GM12878 (cell line): ENCODE results near the gene PRRX2. TPM values are rescaled to one million over a fixed set of nuclear protein-coding genes. Genes with fewer than 3 reads are reported as not detected.

Source experiments
- ATAC-seq: fragments of 200-7000 bp; cut with Tn5 transposase; 3 replicates; pipeline ENCODE4 v1.9.1; 2020; ENCODE audit warnings: mild to moderate bottlenecking, moderate library complexity
- BruUV-seq: library from RNA; stranded (reverse); fragments of 400-500 nt; replicated peaks from 2 replicates; lab custom pipeline; 2021; lab: Mats Ljungman, UMichigan
- CTCF ChIA-PET: fragments of 300-600 bp; sonication (Branson Sonifier 250); formaldehyde crosslinking; extraction: SDS; loops from one replicate; lab custom pipeline; 2021; ENCODE audit warnings: inconsistent platforms; lab: Yijun Ruan, JAX
- POLR2A ChIA-PET: fragments of 350-600 bp; formaldehyde crosslinking; extraction: SDS; loops from one replicate; lab custom pipeline; 2021; ENCODE audit warnings: inconsistent platforms; lab: Charles Lee
- RAD21 ChIA-PET: fragments of 300-600 bp; sonication (Branson Sonifier 250); formaldehyde crosslinking; loops from one replicate; lab custom pipeline; 2023; ENCODE audit warnings: antibody characterized with exemption; ENCODE audit not compliant: unreplicated experiment; lab: Charles Lee
- SMC1A ChIA-PET: fragments of 300-600 bp; sonication (Branson Sonifier 250); formaldehyde crosslinking; loops from one replicate; lab custom pipeline; 2023; ENCODE audit not compliant: unreplicated experiment, uncharacterized antibody; lab: Charles Lee
- DNase-seq: peaks from one replicate; pipeline ENCODE4 v3.0.0-alpha.2; 2011; ENCODE audit warnings: low read depth, low spot score
- FAIRE-seq: peaks from 3 replicates; lab custom pipeline; 2011; peaks lifted over from hg19 to GRCh38; lab: Jason Lieb, UNC
- H2AFZ ChIP-seq: 2 replicates; pipeline ENCODE4 v1.6.0; 2011; ENCODE audit warnings: low read depth, low read length, control low read depth; ENCODE audit not compliant: control insufficient read depth
- H3K27ac ChIP-seq: 2 replicates; pipeline ENCODE4 v1.5.1; 2011; ENCODE audit warnings: control low read depth; ENCODE audit not compliant: control insufficient read depth, insufficient read depth
- H3K27me3 ChIP-seq, 2 experiments: replicated peaks in 1 of 2; 2 replicates each; pipeline versions ENCODE4 v1.6.0 to v1.6.1; 2011; ENCODE audit warnings: low read length in 1 of 2; ENCODE audit not compliant: control insufficient read depth in 2 of 2, insufficient read depth in 2 of 2
- H3K36me3 ChIP-seq, 2 experiments: 2 replicates each; pipeline ENCODE4 v1.5.1; 2011; ENCODE audit warnings: low read length in 1 of 2; ENCODE audit not compliant: control insufficient read depth in 2 of 2, insufficient read depth in 2 of 2
- H3K4me1 ChIP-seq: 2 replicates; pipeline ENCODE4 v1.6.1; 2011; ENCODE audit warnings: mild to moderate bottlenecking, low read length, moderate library complexity, mixed read lengths; ENCODE audit not compliant: control insufficient read depth, insufficient read depth
- H3K4me2 ChIP-seq: 2 replicates; pipeline ENCODE4 v1.6.0; 2011; ENCODE audit warnings: control low read depth; ENCODE audit not compliant: control insufficient read depth, insufficient read depth
- H3K4me3 ChIP-seq: fragments of 200-600 bp; sonication (generic); 2 replicates; pipeline ENCODE4 v1.5.1; 2016
- H3K79me2 ChIP-seq: 2 replicates; pipeline ENCODE4 v1.6.0; 2011; ENCODE audit warnings: low read length; ENCODE audit not compliant: control insufficient read depth, insufficient read depth
- H3K9ac ChIP-seq: 2 replicates; pipeline ENCODE4 v1.8.0; 2011; ENCODE audit warnings: low read length, control low read depth, mixed read lengths; ENCODE audit not compliant: control insufficient read depth, insufficient read depth
- H3K9me3 ChIP-seq: replicated peaks from 3 replicates; pipeline ENCODE4 v1.5.1; 2011; ENCODE audit warnings: mild to moderate bottlenecking, low read length; ENCODE audit not compliant: control insufficient read depth, insufficient read depth
- H4K20me1 ChIP-seq: 2 replicates; pipeline ENCODE4 v1.6.0; 2011; ENCODE audit not compliant: control insufficient read depth, insufficient read depth
- BRCA1 ChIP-seq: IDR thresholded peaks from 2 replicates; pipeline ENCODE4 v1.6.1; 2011; ENCODE audit warnings: low read depth, low read length, improper control_type of control experiment
- CBX3 ChIP-seq: fragments of 200-600 bp; sonication (generic); IDR thresholded peaks from 2 replicates; pipeline ENCODE4 v1.6.1; 2016; ENCODE audit warnings: low read depth, borderline replicate concordance
- E2F4 ChIP-seq: IDR thresholded peaks from 2 replicates; pipeline ENCODE4 v1.6.1; 2012; ENCODE audit warnings: low read depth, low read length, improper control_type of control experiment
- HDGF ChIP-seq: fragments of 450-650 bp; IDR thresholded peaks from 2 replicates; pipeline ENCODE4 v1.6.1; 2016; ENCODE audit warnings: antibody characterized with exemption
- MYC ChIP-seq: IDR thresholded peaks from 2 replicates; pipeline ENCODE4 v1.6.1; 2011; ENCODE audit warnings: mild to moderate bottlenecking, low read length, moderate library complexity, inconsistent platforms; ENCODE audit not compliant: insufficient read depth, insufficient replicate concordance, insufficient read length, severe bottlenecking
- NR2C1 ChIP-seq: fragments of 450-650 bp; IDR thresholded peaks from 2 replicates; pipeline ENCODE4 v1.6.1; 2017; ENCODE audit warnings: antibody characterized with exemption, mild to moderate bottlenecking, moderate library complexity
- PAX5 ChIP-seq: IDR thresholded peaks from 2 replicates; pipeline ENCODE4 v1.6.1; 2011; ENCODE audit warnings: low read depth, low read length, borderline replicate concordance
- PAX8 ChIP-seq: fragments of 450-650 bp; IDR thresholded peaks from 2 replicates; pipeline ENCODE4 v1.6.1; 2017; ENCODE audit warnings: mild to moderate bottlenecking, moderate library complexity
- RELA ChIP-seq: fragments of 450-650 bp; IDR thresholded peaks from 2 replicates; pipeline ENCODE4 v1.8.0; 2014; ENCODE audit warnings: borderline replicate concordance; ENCODE audit not compliant: partially characterized antibody
- SIX5 ChIP-seq: IDR thresholded peaks from 2 replicates; pipeline ENCODE4 v1.6.1; 2011; ENCODE audit warnings: mild to moderate bottlenecking, low read depth, low read length, moderate library complexity; ENCODE audit not compliant: severe bottlenecking
- SKIL ChIP-seq: fragments of 450-650 bp; IDR thresholded peaks from 2 replicates; pipeline ENCODE4 v1.6.1; 2017; ENCODE audit warnings: mild to moderate bottlenecking, low read depth, inconsistent platforms; ENCODE audit not compliant: poor library complexity, severe bottlenecking
- SUZ12 ChIP-seq: fragments of 200-600 bp; sonication (generic); IDR thresholded peaks from one replicate; pipeline ENCODE4 v1.6.1; 2018; ENCODE audit warnings: antibody characterized with exemption, mild to moderate bottlenecking; ENCODE audit not compliant: unreplicated experiment
- USF1 ChIP-seq: IDR thresholded peaks from 2 replicates; pipeline ENCODE4 v1.6.1; 2011; ENCODE audit warnings: borderline replicate concordance, low read depth, mild to moderate bottlenecking, moderate library complexity, mixed read lengths, low read length; ENCODE audit not compliant: insufficient read depth; ENCODE audit errors: extremely low read length
- WRNIP1 ChIP-seq: IDR thresholded peaks from 2 replicates; pipeline ENCODE4 v1.6.1; 2011; ENCODE audit warnings: low read depth, low read length, improper control_type of control experiment, borderline replicate concordance
- ZBED1 ChIP-seq: IDR thresholded peaks from 2 replicates; pipeline ENCODE4 v1.6.1; 2016; ENCODE audit warnings: borderline replicate concordance
- WGBS: methylation state at CpG from one replicate; pipeline ENCODE4 v1.1.6; 2016; ENCODE audit warnings: low lambda C conversion rate; ENCODE audit not compliant: insufficient replicate concordance, insufficient coverage; ENCODE audit errors: missing lambda C conversion rate; 5-methylcytosine and 5-hydroxymethylcytosine counted together
- in situ Hi-C: fragments of 300-500 bp; cut with MboI; formaldehyde crosslinking; loops from 9 replicates; pipeline ENCODE4 v1.14.3; 2018; ENCODE audit warnings: mixed read lengths
- intact Hi-C: fragments of 100-400 bp; cut with micrococcal nuclease; formaldehyde crosslinking; loops from one replicate; pipeline ENCODE4 v1.14.2; 2022; ENCODE audit not compliant: unreplicated experiment
- polyA plus RNA-seq, 11 experiments: library from polyadenylated mRNA; depleted of rRNA in 4 of 11; unstranded in 6 of 11; stranded (reverse) in 5 of 11; fragments of >200 nt; fragmentation: Nextera tagmentation in 4 of 11; fragmentation: Illumina TruSeq in 1 of 11; extraction: Ambion mirVana in 4 of 11; extraction: Trizol in 1 of 11; gene quantifications; 1 replicate in 1 of 11; 2 replicates in 10 of 11; pipeline versions ENCODE4 v1.2.1 to v1.2.3, GENCODE V29; 2011 to 2016; ENCODE audit warnings: inconsistent platforms in 2 of 11, missing spikeins in 2 of 11, low read depth in 1 of 11
- total RNA-seq, 4 experiments: library from RNA; depleted of rRNA in 3 of 4; stranded (reverse); fragments of >200 nt in 3 of 4; fragmentation: Illumina TruSeq in 1 of 4; extraction: Trizol in 1 of 4; gene quantifications; 2 replicates each; pipeline versions ENCODE4 v1.2.1 to v1.2.3, GENCODE V29; 2013 to 2021
- TF ChIP-seq, protein P1 (sequence below): fragments of 450-650 bp; IDR thresholded peaks from 2 replicates; pipeline ENCODE4 v1.6.1; 2018; ENCODE audit warnings: borderline replicate concordance, mild to moderate bottlenecking; ENCODE audit not compliant: partially characterized antibody
- TF ChIP-seq, protein P2 (sequence below): IDR thresholded peaks from 2 replicates; pipeline ENCODE4 v1.6.1; 2011; ENCODE audit warnings: mild to moderate bottlenecking, low read depth, low read length, moderate library complexity; ENCODE audit not compliant: insufficient replicate concordance

Gene PRRX2
- total and polyA plus RNA-seq, 10 of the 15 experiments (the other 5 are each of a cell fraction or from before 2014, with no cell fraction given) = not detected

GRCh38 chr9:129648764-129649115, 16.7 kb upstream of the PRRX2 start:
- ChIA-PET RAD21 (no interaction called here), SMC1A (no interaction called here), POLR2A (no interaction called here), CTCF (no interaction called here)
- DNase-seq (no peak), FAIRE-seq (no peak), ATAC-seq (no peak)
- Histone ChIP-seq H3K36me3 (no peaks in the 10 kb centered on the region), H3K27ac (no peak overlapping the region), H3K79me2 (no peaks in the 10 kb centered on the region), H3K4me2 (no peak overlapping the region), H3K4me1 (no peaks in the 10 kb centered on the region), H4K20me1 (no peaks in the 10 kb centered on the region), H3K9ac (no peak overlapping the region), H2AFZ (no peak overlapping the region), H3K27me3 (no peaks in the 10 kb centered on the region; a peak in 1 of 4 replicates), H3K4me3 (no peak overlapping the region), H3K9me3 (no peaks in the 10 kb centered on the region)
- intact Hi-C loops = no loop called here
- 28% methylated on average over 9 of the region's 10 CpGs for WGBS
- TF ChIP-seq WRNIP1 (no peak), E2F4 (no peak), NR2C1 (no peak), PAX8 (no peak), HDGF (no peak), BRCA1 (no peak), PAX5 (no peak), RELA (no peak), SIX5 (no peak), ZBED1 (no peak), MYC (no peak), USF1 (no peak), SUZ12 (no peak), CBX3 (no peak), SKIL (no peak)
- TF ChIP-seq, protein P1, sequence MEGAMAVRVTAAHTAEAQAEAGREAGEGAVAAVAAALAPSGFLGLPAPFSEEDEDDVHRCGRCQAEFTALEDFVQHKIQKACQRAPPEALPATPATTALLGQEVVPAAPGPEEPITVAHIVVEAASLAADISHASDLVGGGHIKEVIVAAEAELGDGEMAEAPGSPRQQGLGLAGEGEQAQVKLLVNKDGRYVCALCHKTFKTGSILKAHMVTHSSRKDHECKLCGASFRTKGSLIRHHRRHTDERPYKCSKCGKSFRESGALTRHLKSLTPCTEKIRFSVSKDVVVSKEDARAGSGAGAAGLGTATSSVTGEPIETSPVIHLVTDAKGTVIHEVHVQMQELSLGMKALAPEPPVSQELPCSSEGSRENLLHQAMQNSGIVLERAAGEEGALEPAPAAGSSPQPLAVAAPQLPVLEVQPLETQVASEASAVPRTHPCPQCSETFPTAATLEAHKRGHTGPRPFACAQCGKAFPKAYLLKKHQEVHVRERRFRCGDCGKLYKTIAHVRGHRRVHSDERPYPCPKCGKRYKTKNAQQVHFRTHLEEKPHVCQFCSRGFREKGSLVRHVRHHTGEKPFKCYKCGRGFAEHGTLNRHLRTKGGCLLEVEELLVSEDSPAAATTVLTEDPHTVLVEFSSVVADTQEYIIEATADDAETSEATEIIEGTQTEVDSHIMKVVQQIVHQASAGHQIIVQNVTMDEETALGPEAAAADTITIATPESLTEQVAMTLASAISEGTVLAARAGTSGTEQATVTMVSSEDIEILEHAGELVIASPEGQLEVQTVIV = no peak
- TF ChIP-seq, protein P2, sequence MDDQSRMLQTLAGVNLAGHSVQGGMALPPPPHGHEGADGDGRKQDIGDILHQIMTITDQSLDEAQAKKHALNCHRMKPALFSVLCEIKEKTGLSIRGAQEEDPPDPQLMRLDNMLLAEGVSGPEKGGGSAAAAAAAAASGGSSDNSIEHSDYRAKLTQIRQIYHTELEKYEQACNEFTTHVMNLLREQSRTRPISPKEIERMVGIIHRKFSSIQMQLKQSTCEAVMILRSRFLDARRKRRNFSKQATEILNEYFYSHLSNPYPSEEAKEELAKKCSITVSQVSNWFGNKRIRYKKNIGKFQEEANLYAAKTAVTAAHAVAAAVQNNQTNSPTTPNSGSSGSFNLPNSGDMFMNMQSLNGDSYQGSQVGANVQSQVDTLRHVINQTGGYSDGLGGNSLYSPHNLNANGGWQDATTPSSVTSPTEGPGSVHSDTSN = no peak
- in situ Hi-C loops = loop anchor here (5.0 kb wide), 1 partner anchor 134 kb away; no protein-coding TSS in a partner anchor
- no TSS peak for BruUV-seq
